K562 (cell line): ENCODE measurements around the gene CCL20. TPM values are rescaled to one million over a fixed set of nuclear protein-coding genes. Genes with fewer than 3 reads are reported as not detected.

ENCODE experiments used
- ATAC-seq: fragments of 200-7000 bp; cut with Tn5 transposase; 3 replicates; pipeline ENCODE4 v1.9.1; 2020; ENCODE audit warnings: moderate library complexity
- BruUV-seq: library from RNA; stranded (reverse); fragments of 400-500 nt; replicated peaks from 2 replicates; lab custom pipeline; 2021; lab: Mats Ljungman, UMichigan
- CTCF ChIA-PET: fragments of 300-600 bp; formaldehyde crosslinking; extraction: SDS; loops from one replicate; lab custom pipeline; 2021; ENCODE audit warnings: low intra/inter-chr PET ratio; lab: Yijun Ruan, JAX
- POLR2A ChIA-PET: fragments of 300-600, 350-650 bp; sonication (Branson Sonifier 250); formaldehyde crosslinking; extraction: SDS; loops from one replicate; lab custom pipeline; 2021; ENCODE audit warnings: antibody characterized with exemption, inconsistent platforms; lab: Yijun Ruan, JAX
- DNase-seq, 4 experiments: peaks; one replicate each; pipeline versions ENCODE4 v3.0.0 to v3.0.0-alpha.2; 2011 to 2018; ENCODE audit warnings: low spot score in 3 of 4, mixed read lengths in 3 of 4; ENCODE audit errors: extremely low read depth in 1 of 4
- FAIRE-seq: peaks from 2 replicates; lab custom pipeline; 2011; peaks lifted over from hg19 to GRCh38; lab: Jason Lieb, UNC
- H2AFZ ChIP-seq: 2 replicates; pipeline ENCODE4 v1.6.0; 2011; ENCODE audit warnings: low read depth, low read length, control low read depth, inconsistent platforms
- H3K27ac ChIP-seq: fragments of 200-600 bp; 3 replicates; pipeline ENCODE4 v1.8.0; 2011; ENCODE audit warnings: low read depth, mild to moderate bottlenecking, control low read depth, inconsistent platforms, low read length, moderate library complexity, mixed read lengths; ENCODE audit errors: extremely low read depth
- H3K27me3 ChIP-seq, 2 experiments: fragments of 300-600 bp in 1 of 2; 2 replicates in 1 of 2; 3 replicates in 1 of 2; pipeline versions ENCODE4 v1.6.0 to v1.8.0; 2011; ENCODE audit warnings: inconsistent platforms in 2 of 2, low read length in 2 of 2, mild to moderate bottlenecking in 1 of 2, mixed read lengths in 1 of 2, moderate library complexity in 1 of 2; ENCODE audit not compliant: control insufficient read depth in 2 of 2, insufficient read depth in 2 of 2
- H3K36me3 ChIP-seq: fragments of 300-600 bp; 3 replicates; pipeline ENCODE4 v1.8.0; 2011; ENCODE audit warnings: mild to moderate bottlenecking, low read length, inconsistent platforms; ENCODE audit not compliant: control insufficient read depth, insufficient read depth
- H3K4me1 ChIP-seq, 2 experiments: fragments of 200-600 bp in 1 of 2; replicated peaks in 1 of 2; 2 replicates in 1 of 2; 3 replicates in 1 of 2; pipeline versions ENCODE4 v1.5.1 to v1.8.0; 2011; ENCODE audit warnings: inconsistent platforms in 2 of 2, low read length in 2 of 2, mild to moderate bottlenecking in 1 of 2, mixed read lengths in 1 of 2, moderate library complexity in 1 of 2; ENCODE audit not compliant: control insufficient read depth in 2 of 2, insufficient read depth in 2 of 2
- H3K4me2 ChIP-seq: 2 replicates; pipeline ENCODE4 v1.6.1; 2011; ENCODE audit warnings: low read length, control low read depth, inconsistent platforms, mixed read lengths; ENCODE audit not compliant: insufficient read depth
- H3K4me3 ChIP-seq: fragments of 200-600 bp; sonication (generic), shearing (Covaris generic); 2 replicates; pipeline ENCODE4 v1.5.1; 2016; ENCODE audit warnings: control low read depth, inconsistent platforms
- H3K79me2 ChIP-seq: fragments of 200-600 bp; 3 replicates; pipeline ENCODE4 v1.8.0; 2011; ENCODE audit warnings: low read length, inconsistent platforms; ENCODE audit not compliant: control insufficient read depth, insufficient read depth
- H3K9ac ChIP-seq, 2 experiments: 2 replicates each; pipeline versions ENCODE4 v1.6.0 to v1.6.1; 2011; ENCODE audit warnings: low read depth in 2 of 2, low read length in 2 of 2, control low read depth in 1 of 2, inconsistent platforms in 1 of 2, mild to moderate bottlenecking in 1 of 2, mixed read lengths in 1 of 2; ENCODE audit not compliant: insufficient read depth in 1 of 2
- H3K9me1 ChIP-seq: one replicate; pipeline ENCODE4 v1.6.0; 2011; ENCODE audit warnings: inconsistent platforms, mild to moderate bottlenecking, low read length, moderate library complexity; ENCODE audit not compliant: control insufficient read depth, insufficient read depth
- H3K9me3 ChIP-seq: replicated peaks from 2 replicates; pipeline ENCODE4 v1.5.1; 2011; ENCODE audit warnings: low read depth, low read length, inconsistent platforms; ENCODE audit not compliant: control insufficient read depth, insufficient read depth
- H4K20me1 ChIP-seq: replicated peaks from 2 replicates; pipeline ENCODE4 v1.6.1; 2011; ENCODE audit warnings: low read length, inconsistent platforms, mixed read lengths; ENCODE audit not compliant: control insufficient read depth, insufficient read depth
- BDP1 ChIP-seq: IDR thresholded peaks from 3 replicates; pipeline ENCODE4 v1.6.1; 2011; ENCODE audit not compliant: insufficient read length, insufficient read depth
- MYC ChIP-seq, 2 experiments: fragments of 250-450 bp in 1 of 2; sonication (Bioruptor Pico) in 1 of 2; IDR thresholded peaks; 2 replicates each; pipeline versions ENCODE4 v1.5.1 to v1.6.1; 2012 to 2021; ENCODE audit warnings: low read depth in 2 of 2, borderline replicate concordance in 1 of 2, improper control_type of control experiment in 1 of 2, low read length in 1 of 2, mild to moderate bottlenecking in 1 of 2, moderate library complexity in 1 of 2
- ZBTB17 ChIP-seq: fragments of 450-650 bp; formaldehyde crosslinking; IDR thresholded peaks from 2 replicates; pipeline ENCODE4 v1.4.0; 2020; ENCODE audit warnings: mild to moderate bottlenecking
- ZC3H11A ChIP-seq: IDR thresholded peaks from 2 replicates; pipeline ENCODE4 v1.6.1; 2012; ENCODE audit warnings: low read depth, low read length, improper control_type of control experiment
- ZNF695 ChIP-seq: fragments of 450-650 bp; formaldehyde crosslinking; IDR thresholded peaks from 2 replicates; pipeline ENCODE4 v1.4.0; 2020; ENCODE audit warnings: mild to moderate bottlenecking, moderate library complexity
- WGBS: fragments of 100-300 bp; shearing (Covaris generic); methylation state at CpG from one replicate; pipeline ENCODE4 v1.1.6; 2016; ENCODE audit warnings: low coverage, mixed read lengths; ENCODE audit not compliant: insufficient coverage; ENCODE audit errors: missing lambda C conversion rate; 5-methylcytosine and 5-hydroxymethylcytosine counted together
- in situ Hi-C: fragments of 300-500 bp; cut with MboI; formaldehyde crosslinking; loops from 4 replicates; pipeline ENCODE4 v1.15.0; 2018; ENCODE audit warnings: inconsistent platforms, mixed read lengths
- intact Hi-C: fragments of 100-400 bp; cut with micrococcal nuclease; formaldehyde crosslinking; loops from 2 replicates; pipeline ENCODE4 v1.14.2; 2022
- polyA plus RNA-seq, 8 experiments: library from polyadenylated mRNA; depleted of rRNA in 4 of 8; stranded (reverse) in 5 of 8; unstranded in 3 of 8; fragments of >200 nt; fragmentation: Nextera tagmentation in 2 of 8; fragmentation: Illumina TruSeq in 1 of 8; extraction: Ambion mirVana in 2 of 8; extraction: Trizol in 1 of 8; gene quantifications; 2 replicates each; pipeline versions ENCODE4 v1.2.1 to v1.2.3, GENCODE V29; 2011 to 2014; ENCODE audit warnings: inconsistent platforms in 1 of 8, missing spikeins in 1 of 8
- total RNA-seq, 7 experiments: library from RNA; depleted of rRNA in 6 of 7; stranded (reverse); fragments of >200 nt in 6 of 7; fragmentation: Illumina TruSeq in 2 of 7; extraction: Trizol in 2 of 7; gene quantifications; 2 replicates each; pipeline versions ENCODE4 v1.2.1 to v1.2.3, GENCODE V29; 2011 to 2021; ENCODE audit warnings: low replicate concordance in 1 of 7
- TF ChIP-seq, protein P1 (sequence below), 3 experiments: IDR thresholded peaks in 2 of 3; conservative IDR thresholded peaks in 1 of 3; 2 replicates each; pipeline ENCODE4 v1.5.1; 2011 to 2012; ENCODE audit warnings: low read length in 3 of 3, mild to moderate bottlenecking in 3 of 3, control low read depth in 2 of 3, improper control_type of control experiment in 1 of 3, inconsistent platforms in 1 of 3, low read depth in 1 of 3, mixed read lengths in 1 of 3, moderate library complexity in 1 of 3; ENCODE audit not compliant: insufficient read depth in 2 of 3

The CCL20 gene
- total and polyA plus RNA-seq, 9 of the 15 experiments (the other 6 are each of a cell fraction or from before 2014, with no cell fraction given), result 0.29 TPM; not detected in 8

DNA sequence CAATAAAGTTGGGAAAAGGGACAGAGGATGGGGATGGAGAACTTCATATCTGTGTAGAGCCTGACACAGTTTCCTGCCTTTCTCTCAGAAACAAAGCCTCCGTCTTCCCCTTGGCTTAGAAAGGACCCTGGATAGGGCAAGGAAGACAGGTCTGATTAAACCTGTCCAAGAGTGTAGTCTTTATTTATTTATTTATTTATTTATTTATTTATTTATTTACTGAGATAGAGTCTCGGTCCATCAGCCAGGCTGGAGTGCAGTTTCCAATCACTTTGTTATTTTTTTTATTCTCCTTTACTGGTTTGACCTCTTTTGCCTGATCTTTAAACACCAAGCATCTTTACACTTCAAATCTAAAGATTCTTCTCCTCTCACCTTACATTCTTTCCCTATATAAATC lies 10.3 kb downstream of the CCL20 start:
- Histone ChIP-seq H2AFZ (no peak overlapping the region), H3K27ac (no peak overlapping the region), H3K9ac (no peak overlapping the region), H3K9me3 (no peaks in the 10 kb centered on the region), H3K9me1 (no peaks in the 10 kb centered on the region), H3K4me1 (no peaks in the 10 kb centered on the region), H3K79me2 (no peaks in the 10 kb centered on the region), H3K4me2 (no peak overlapping the region), H3K27me3 (no peaks in the 10 kb centered on the region), H4K20me1 (no peaks in the 10 kb centered on the region), H3K36me3 (no peaks in the 10 kb centered on the region), H3K4me3 (no peak overlapping the region)
- ChIA-PET POLR2A (no interaction called here), CTCF (no interaction called here)
- WGBS, result 0% methylated on average over 2 of the region's 2 CpGs
- no TSS peak for BruUV-seq
- in situ Hi-C loops, result no loop called here
- no peak for DNase-seq
- ATAC-seq, result no peak
- intact Hi-C loops, result no loop called here
- TF ChIP-seq ZC3H11A (no peak), ZBTB17 (no peak)
- no peak for FAIRE-seq

DNA sequence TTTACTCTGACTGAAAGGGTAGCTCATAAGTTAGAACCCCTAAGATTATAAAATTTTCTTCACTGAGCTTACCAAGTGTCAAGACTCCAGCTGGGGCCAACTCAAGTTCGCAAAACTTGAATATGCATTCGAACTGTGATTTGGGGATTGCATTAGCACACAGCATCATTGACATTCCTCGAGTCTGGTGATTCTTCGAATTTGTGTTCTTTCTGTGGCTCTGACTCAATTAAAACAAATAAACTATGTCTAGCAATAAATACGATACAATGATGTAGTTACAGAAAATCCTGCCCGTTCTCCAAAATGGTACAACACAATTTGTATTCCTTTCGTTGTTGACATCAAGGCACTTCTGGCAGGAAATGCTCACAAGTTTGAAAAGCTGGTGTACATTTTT lies 11.1 kb downstream of the CCL20 start:
- TF ChIP-seq, protein P1, sequence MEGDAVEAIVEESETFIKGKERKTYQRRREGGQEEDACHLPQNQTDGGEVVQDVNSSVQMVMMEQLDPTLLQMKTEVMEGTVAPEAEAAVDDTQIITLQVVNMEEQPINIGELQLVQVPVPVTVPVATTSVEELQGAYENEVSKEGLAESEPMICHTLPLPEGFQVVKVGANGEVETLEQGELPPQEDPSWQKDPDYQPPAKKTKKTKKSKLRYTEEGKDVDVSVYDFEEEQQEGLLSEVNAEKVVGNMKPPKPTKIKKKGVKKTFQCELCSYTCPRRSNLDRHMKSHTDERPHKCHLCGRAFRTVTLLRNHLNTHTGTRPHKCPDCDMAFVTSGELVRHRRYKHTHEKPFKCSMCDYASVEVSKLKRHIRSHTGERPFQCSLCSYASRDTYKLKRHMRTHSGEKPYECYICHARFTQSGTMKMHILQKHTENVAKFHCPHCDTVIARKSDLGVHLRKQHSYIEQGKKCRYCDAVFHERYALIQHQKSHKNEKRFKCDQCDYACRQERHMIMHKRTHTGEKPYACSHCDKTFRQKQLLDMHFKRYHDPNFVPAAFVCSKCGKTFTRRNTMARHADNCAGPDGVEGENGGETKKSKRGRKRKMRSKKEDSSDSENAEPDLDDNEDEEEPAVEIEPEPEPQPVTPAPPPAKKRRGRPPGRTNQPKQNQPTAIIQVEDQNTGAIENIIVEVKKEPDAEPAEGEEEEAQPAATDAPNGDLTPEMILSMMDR (IDR thresholded peaks at IDR 0.05 in 2 of 3, conservative IDR thresholded peaks at IDR 0.05 in 1 of 3; ENCODE audit: insufficient read depth in 2 of 3, low read depth in 1 of 3, low read length in 3 of 3), result no peak
- TF ChIP-seq BDP1 (no peak), MYC (IDR thresholded peaks at IDR 0.05; ENCODE audit: low read depth, low read length) (no peak), MYC (CRISPR knock-in tag; IDR thresholded peaks at IDR 0.05; ENCODE audit: borderline replicate concordance, low read depth) (no peak), ZNF695 (CRISPR knock-in tag) (no peak)
- ATAC-seq (no peak), DNase-seq (no peak), FAIRE-seq (no peak)
- ChIA-PET POLR2A (no interaction called here), CTCF (no interaction called here)
- Histone ChIP-seq H3K9ac (no peak overlapping the region), H3K4me1 (no peaks in the 10 kb centered on the region), H3K27me3 (no peaks in the 10 kb centered on the region), H3K4me3 (no peak overlapping the region), H3K9me3 (no peaks in the 10 kb centered on the region), H3K79me2 (no peaks in the 10 kb centered on the region), H3K9me1 (no peaks in the 10 kb centered on the region), H3K4me2 (no peak overlapping the region), H3K36me3 (no peaks in the 10 kb centered on the region), H3K27ac (no peak overlapping the region), H2AFZ (no peak overlapping the region), H4K20me1 (no peaks in the 10 kb centered on the region)
- intact Hi-C loops, result no loop called here
- BruUV-seq, result no TSS peak
- in situ Hi-C loops, result no loop called here
- 0% methylated on average over 6 of the region's 7 CpGs for WGBS
